Uterus (tissue), 4 donors: ENCODE results near the gene WDFY4. TPM values are rescaled to one million over a fixed set of nuclear protein-coding genes. Genes with fewer than 3 reads are reported as not detected.

ENCODE experiments used
- DNase-seq, 2 donors: peaks; one replicate each; pipeline ENCODE4 v3.0.0-alpha.2; 2019 to 2020
- H3K27ac ChIP-seq, 2 donors: fragments of 200-600 bp; sonication (generic); 1 replicate in 1 of 2; 2 replicates in 1 of 2; pipeline ENCODE4 v1.5.1; 2016 to 2018
- H3K27me3 ChIP-seq, 2 donors: fragments of 200-600 bp; sonication (generic); one replicate each; pipeline ENCODE4 v1.5.1; 2018 to 2019; ENCODE audit warnings: control low read depth in 1 of 2
- H3K36me3 ChIP-seq, 2 donors: fragments of 200-600 bp; sonication (generic); one replicate each; pipeline ENCODE4 v1.5.1; 2019; ENCODE audit warnings: control low read depth in 1 of 2
- H3K4me1 ChIP-seq, 2 donors: fragments of 200-600 bp; sonication (generic); one replicate each; pipeline ENCODE4 v1.5.1; 2018 to 2019; ENCODE audit warnings: control low read depth in 1 of 2
- H3K4me3 ChIP-seq, 2 donors: fragments of 200-600 bp; sonication (generic); 1 replicate in 1 of 2; 2 replicates in 1 of 2; pipeline ENCODE4 v1.5.1; 2018 to 2019; ENCODE audit warnings: mild to moderate bottlenecking in 1 of 2
- H3K9me3 ChIP-seq, 2 donors: fragments of 200-600 bp; sonication (generic); one replicate each; pipeline ENCODE4 v1.5.1; 2019; ENCODE audit warnings: control low read depth in 1 of 2
- POLR2A ChIP-seq, 2 donors: fragments of 450-650 bp; IDR thresholded peaks; one replicate each; pipeline ENCODE4 v1.6.1; 2016; ENCODE audit warnings: antibody characterized with exemption in 2 of 2, mild to moderate bottlenecking in 1 of 2, moderate library complexity in 1 of 2
- intact Hi-C: fragments of 100-400 bp; cut with DNase I; formaldehyde crosslinking; loops from one replicate; pipeline ENCODE4 v1.15.1; 2023; ENCODE audit warnings: low total_unique reads
- total RNA-seq, 4 donors: library from RNA; depleted of rRNA in 3 of 4; stranded (reverse); fragments of >200 nt in 3 of 4; gene quantifications; one replicate each; pipeline versions ENCODE4 v1.1.0 to v1.2.4, GENCODE V29; 2014 to 2023
- TF ChIP-seq, protein P1 (sequence below), 4 experiments: fragments of 200-600 bp in 2 of 4; fragments of 450-650 bp in 2 of 4; sonication (generic) in 2 of 4; IDR thresholded peaks; one replicate each; pipeline ENCODE4 v1.5.1; 2016 to 2019; ENCODE audit warnings: antibody characterized with exemption in 4 of 4, mild to moderate bottlenecking in 2 of 4, moderate library complexity in 1 of 4
- donor health status: DM: yes; HTN: yes; CAD: no.

Gene WDFY4
- total RNA-seq, 4 donors from 2014 or later, result 0.26 to 5.2 (median 1.2) TPM

DNA sequence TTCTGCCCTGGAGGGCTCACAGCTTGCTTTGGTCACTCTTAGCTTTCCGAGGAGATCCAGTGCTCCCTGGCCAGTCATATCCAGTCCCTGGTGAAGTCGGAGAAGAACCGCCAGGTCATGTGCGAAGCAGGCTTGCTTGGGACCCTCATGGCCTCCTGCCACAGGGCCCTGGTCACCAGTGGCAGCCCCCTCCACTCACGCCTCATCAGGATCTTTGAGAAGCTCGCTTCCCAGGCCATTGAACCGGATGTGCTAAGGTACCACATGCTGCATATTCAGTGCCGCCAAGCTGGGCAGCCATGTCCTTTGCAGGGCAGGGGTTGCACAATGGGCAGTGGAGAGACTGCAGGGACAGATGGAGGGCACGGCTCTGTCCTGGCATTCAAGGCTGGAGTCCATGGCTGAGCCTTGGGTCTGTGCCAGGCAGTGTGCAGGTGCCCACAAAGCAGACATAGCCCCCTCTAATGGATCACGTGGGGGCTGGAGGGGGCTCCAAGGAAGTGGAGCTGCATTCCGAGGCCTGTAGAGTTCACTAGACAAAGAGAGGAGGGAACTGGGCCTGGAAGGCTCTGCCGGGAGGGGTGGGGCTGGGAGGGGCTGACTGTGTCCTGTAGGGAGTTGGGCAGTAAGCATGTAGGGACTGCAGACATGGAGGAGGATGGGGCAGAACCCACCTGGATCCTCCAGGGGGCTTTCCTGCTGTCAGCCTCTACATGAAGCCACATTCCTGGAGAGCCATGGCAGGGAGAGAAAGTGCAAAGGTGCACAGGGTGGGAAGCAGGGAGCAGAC lies 89.9 kb downstream of the WDFY4 start:
- H3K36me3 ChIP-seq, result no peaks in the 10 kb centered on the region
- no peak overlapping the region for H3K27ac ChIP-seq
- H3K4me1 ChIP-seq, result no peaks in the 10 kb centered on the region
- intact Hi-C loops, result no loop called here
- H3K4me3 ChIP-seq, result no peak overlapping the region
- no peaks in the 10 kb centered on the region for H3K9me3 ChIP-seq
- H3K27me3 ChIP-seq, result no peaks in the 10 kb centered on the region
- TF ChIP-seq, protein P1, sequence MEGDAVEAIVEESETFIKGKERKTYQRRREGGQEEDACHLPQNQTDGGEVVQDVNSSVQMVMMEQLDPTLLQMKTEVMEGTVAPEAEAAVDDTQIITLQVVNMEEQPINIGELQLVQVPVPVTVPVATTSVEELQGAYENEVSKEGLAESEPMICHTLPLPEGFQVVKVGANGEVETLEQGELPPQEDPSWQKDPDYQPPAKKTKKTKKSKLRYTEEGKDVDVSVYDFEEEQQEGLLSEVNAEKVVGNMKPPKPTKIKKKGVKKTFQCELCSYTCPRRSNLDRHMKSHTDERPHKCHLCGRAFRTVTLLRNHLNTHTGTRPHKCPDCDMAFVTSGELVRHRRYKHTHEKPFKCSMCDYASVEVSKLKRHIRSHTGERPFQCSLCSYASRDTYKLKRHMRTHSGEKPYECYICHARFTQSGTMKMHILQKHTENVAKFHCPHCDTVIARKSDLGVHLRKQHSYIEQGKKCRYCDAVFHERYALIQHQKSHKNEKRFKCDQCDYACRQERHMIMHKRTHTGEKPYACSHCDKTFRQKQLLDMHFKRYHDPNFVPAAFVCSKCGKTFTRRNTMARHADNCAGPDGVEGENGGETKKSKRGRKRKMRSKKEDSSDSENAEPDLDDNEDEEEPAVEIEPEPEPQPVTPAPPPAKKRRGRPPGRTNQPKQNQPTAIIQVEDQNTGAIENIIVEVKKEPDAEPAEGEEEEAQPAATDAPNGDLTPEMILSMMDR (IDR thresholded peaks at IDR 0.05), result no peak
- no peak for TF ChIP-seq POLR2A (IDR thresholded peaks at IDR 0.05)
- DNase-seq, result no peak

DNA sequence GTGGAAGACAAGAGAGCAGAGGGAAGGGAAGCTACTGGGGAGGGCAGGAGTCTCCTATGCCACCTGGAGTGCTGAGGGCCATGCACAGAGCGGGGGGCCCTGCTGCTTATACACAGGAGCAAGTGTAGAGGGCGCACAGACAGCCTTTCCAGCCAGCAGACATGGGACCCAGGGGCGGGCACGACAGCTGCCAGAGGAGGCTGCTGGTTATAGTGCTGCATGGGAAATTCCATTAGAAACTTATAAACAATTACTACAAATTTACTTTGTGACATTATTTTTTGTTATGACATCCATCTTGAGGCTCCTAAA lies 90.5 kb downstream of the WDFY4 start:
- no peak for DNase-seq
- no peak overlapping the region for H3K27ac ChIP-seq
- H3K4me3 ChIP-seq, result no peak overlapping the region
- H3K36me3 ChIP-seq, result no peaks in the 10 kb centered on the region
- no peak for TF ChIP-seq POLR2A (IDR thresholded peaks at IDR 0.05)
- TF ChIP-seq, protein P1 (IDR thresholded peaks at IDR 0.05), result no peak
- intact Hi-C loops, result no loop called here
- H3K27me3 ChIP-seq, result no peaks in the 10 kb centered on the region
- no peaks in the 10 kb centered on the region for H3K4me1 ChIP-seq
- H3K9me3 ChIP-seq, result no peaks in the 10 kb centered on the region

DNA sequence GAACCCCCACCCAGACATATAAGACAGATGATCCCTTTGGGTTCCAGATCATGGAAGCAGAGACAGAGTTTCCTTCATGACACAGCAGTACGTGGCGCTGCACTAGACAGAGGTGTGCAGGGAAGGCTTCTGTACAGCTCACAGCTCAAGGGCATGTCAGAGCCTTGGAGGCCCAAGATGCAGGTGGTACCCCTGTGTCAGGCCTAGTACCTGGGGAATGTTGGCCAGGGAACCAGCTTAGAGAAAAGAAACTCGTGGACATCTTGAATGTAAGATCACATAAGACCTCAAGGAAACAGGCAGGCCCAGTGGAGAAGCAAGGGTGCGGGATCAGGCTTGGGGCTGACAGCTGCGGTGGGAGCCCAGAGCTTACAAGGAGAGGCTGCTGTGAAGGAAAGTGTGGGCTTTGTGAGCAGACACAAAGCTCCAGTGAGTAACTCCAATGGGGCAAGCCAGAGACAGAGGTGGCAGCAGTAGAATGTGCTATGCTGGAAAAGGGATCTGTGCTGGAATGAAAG lies 91.4 kb downstream of the WDFY4 start:
- no peak for DNase-seq
- H3K27me3 ChIP-seq, result no peaks in the 10 kb centered on the region
- no peak overlapping the region for H3K27ac ChIP-seq
- H3K4me3 ChIP-seq, result no peak overlapping the region
- H3K9me3 ChIP-seq, result no peaks in the 10 kb centered on the region
- no peaks in the 10 kb centered on the region for H3K36me3 ChIP-seq
- intact Hi-C loops, result no loop called here
- H3K4me1 ChIP-seq, result no peaks in the 10 kb centered on the region
- TF ChIP-seq, protein P1 (IDR thresholded peaks at IDR 0.05), result no peak
- TF ChIP-seq POLR2A (IDR thresholded peaks at IDR 0.05), result no peak

DNA sequence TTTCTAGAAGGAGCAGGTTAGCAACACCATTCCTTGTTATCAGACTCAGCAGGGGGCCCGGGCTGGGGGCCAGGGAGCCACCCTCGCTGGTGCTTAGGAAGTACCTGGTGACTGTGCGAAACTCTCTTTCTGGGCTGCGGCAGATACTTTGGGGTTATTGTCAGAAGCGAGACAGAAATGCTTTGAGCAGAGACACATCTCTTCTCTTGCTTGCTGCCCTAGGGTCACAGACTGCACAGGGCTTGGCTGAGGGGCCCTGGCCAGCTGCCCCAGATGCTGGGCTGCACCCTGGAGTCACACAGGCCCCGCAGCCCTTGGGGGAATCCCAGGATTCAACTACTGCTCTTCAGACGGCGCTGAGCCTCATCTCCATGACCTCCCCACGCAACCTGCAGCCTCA lies 91.9 kb downstream of the WDFY4 start:
- Histone ChIP-seq H3K9me3 (no peaks in the 10 kb centered on the region), H3K4me1 (no peaks in the 10 kb centered on the region)
- TF ChIP-seq, protein P1 (IDR thresholded peaks at IDR 0.05), result no peak

DNA sequence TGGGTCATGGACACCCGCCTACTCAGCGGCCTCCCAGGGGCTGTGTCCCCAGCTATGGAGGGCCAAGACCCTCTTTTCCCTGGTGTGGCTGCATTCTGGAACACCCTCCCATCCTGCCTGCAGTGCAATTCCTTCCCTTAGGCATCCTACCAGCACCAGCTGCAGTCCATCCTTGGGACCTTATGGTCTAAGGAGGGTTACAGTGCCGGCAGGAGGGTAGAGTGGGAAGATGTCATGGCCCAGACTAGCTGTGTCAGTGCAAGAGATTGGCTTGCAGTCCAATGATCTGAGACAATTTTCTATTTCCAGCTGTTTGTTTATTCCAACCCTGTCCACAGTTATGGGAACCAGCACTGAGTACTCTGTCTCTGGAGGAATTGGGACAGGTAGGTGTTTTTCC lies 92.4 kb downstream of the WDFY4 start:
- Histone ChIP-seq H3K9me3 (no peaks in the 10 kb centered on the region), H3K27me3 (no peaks in the 10 kb centered on the region), H3K36me3 (no peaks in the 10 kb centered on the region), H3K4me3 (no peak overlapping the region), H3K4me1 (no peaks in the 10 kb centered on the region), H3K27ac (no peak overlapping the region)
- no peak for DNase-seq
- TF ChIP-seq, protein P1 (IDR thresholded peaks at IDR 0.05), result no peak
- TF ChIP-seq POLR2A (IDR thresholded peaks at IDR 0.05), result no peak
- intact Hi-C loops, result no loop called here

More for the DNA sequence above, 91.9 kb downstream of the WDFY4 start:
- no peak overlapping the region for H3K4me3 ChIP-seq
- DNase-seq, result no peak
- no peaks in the 10 kb centered on the region for H3K27me3 ChIP-seq
- intact Hi-C loops, result no loop called here
- H3K27ac ChIP-seq, result no peak overlapping the region
- no peaks in the 10 kb centered on the region for H3K36me3 ChIP-seq
